BLaER1 (cell line): ENCODE data around the gene SLU7.

ENCODE experiments used
- H3K27ac ChIP-seq: shearing (Covaris generic); formaldehyde crosslinking; 2 replicates; pipeline ENCODE4 v1.8.1; 2022
- H3K27me3 ChIP-seq: shearing (Covaris generic); formaldehyde crosslinking; 2 replicates; pipeline ENCODE4 v1.8.1; 2022
- H3K36me3 ChIP-seq: shearing (Covaris generic); formaldehyde crosslinking; 2 replicates; pipeline ENCODE4 v1.8.1; 2022
- H3K4me1 ChIP-seq: shearing (Covaris generic); formaldehyde crosslinking; 2 replicates; pipeline ENCODE4 v1.8.1; 2022
- H3K4me2 ChIP-seq: shearing (Covaris generic); formaldehyde crosslinking; 2 replicates; pipeline ENCODE4 v1.8.1; 2022
- H3K4me3 ChIP-seq: shearing (Covaris generic); formaldehyde crosslinking; 2 replicates; pipeline ENCODE4 v1.8.1; 2022
- H3K9ac ChIP-seq: shearing (Covaris generic); formaldehyde crosslinking; 2 replicates; pipeline ENCODE4 v1.8.1; 2022
- H3K9me3 ChIP-seq: shearing (Covaris generic); formaldehyde crosslinking; 2 replicates; pipeline ENCODE4 v1.8.1; 2022
- H4K20me1 ChIP-seq: shearing (Covaris generic); formaldehyde crosslinking; 2 replicates; pipeline ENCODE4 v1.8.1; 2022
- Cebpa-rat ChIP-seq: shearing (Covaris generic); IDR thresholded peaks from 2 replicates; pipeline ENCODE4 v1.8.1; 2022

Gene SLU7

DNA sequence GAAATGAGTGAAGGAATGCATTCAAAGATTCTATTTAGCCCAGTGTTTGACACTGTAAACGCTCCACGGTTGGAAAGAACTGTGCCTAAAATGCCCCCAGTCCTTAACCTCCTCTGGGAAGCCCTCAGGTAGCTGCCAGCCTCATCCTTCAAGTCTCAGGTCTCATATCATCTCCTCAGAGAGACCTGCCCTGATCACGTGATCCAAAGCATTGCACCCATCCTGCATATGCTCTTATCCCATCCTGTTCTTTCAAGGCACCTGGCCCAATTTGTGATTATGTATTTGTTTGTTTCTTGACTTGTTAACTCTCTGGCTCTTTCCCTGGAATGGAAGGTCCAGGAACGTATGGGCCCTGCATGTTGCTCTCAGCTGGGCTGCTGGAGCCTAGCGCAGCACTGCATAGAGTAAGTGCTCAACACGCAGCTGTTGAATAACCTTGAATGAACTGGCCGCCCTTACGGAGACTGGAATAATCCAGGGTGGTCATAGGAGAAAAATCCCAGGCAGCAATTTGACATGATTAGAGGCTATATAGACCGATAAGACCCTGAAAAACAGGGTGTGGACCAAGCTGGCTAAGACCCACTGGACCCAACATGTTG, 57.2 kb downstream of the SLU7 start:
- Histone ChIP-seq H3K4me3 (no peak overlapping the region), H3K27ac (no peak overlapping the region), H4K20me1 (no peaks in the 10 kb centered on the region), H3K9me3 (no peaks in the 10 kb centered on the region), H3K4me2 (no peak overlapping the region), H3K27me3 (no peaks in the 10 kb centered on the region), H3K36me3 (no peaks in the 10 kb centered on the region), H3K9ac (no peak overlapping the region), H3K4me1 (no peaks in the 10 kb centered on the region)
- no peak for TF ChIP-seq Cebpa-rat

DNA sequence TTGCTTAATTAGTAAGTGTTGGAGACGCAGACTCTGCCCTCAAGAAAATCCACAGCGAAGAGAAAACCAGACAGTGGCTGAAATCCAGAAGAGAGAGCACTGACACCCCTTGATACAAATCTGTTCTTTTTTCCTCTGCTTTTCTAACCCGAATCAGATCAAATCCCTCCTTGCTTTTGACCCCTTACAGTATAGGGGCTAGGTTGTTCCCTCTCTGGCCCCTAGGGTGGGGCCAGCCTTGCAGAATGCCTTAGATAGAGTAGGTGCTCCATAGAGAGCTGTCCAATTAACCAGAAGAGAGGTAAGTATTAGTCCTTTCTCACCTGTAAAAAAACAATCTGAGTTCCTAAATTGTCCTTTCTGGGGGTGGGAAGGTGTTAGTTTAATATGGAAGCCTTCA, 58.6 kb downstream of the SLU7 start:
- Histone ChIP-seq H3K9ac (no peak overlapping the region), H3K4me2 (no peak overlapping the region), H3K27ac (no peak overlapping the region), H3K9me3 (no peaks in the 10 kb centered on the region), H4K20me1 (no peaks in the 10 kb centered on the region), H3K36me3 (no peaks in the 10 kb centered on the region), H3K4me3 (no peak overlapping the region), H3K4me1 (no peaks in the 10 kb centered on the region), H3K27me3 (no peaks in the 10 kb centered on the region)
- TF ChIP-seq Cebpa-rat, result no peak

DNA sequence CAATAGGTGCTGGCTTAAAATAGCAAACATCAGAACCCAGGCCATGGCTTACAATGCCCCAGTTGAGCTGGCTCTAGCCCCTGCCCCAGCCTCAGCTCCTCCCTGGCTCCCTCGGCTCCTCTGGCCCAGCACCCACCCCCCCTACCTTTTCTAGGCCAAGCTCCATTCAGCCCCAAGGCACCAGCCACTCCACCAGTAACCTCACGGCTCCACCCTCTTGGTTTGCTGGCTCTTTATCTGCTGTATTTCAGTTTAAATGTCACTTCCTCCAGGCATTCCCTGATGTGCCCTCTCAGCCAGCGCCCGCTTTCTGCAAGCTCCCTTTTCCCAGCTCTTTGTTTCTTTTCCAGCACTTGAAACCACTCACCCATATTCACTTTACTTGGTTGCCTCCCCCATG, 59.1 kb downstream of the SLU7 start:
- Histone ChIP-seq H3K27ac (no peak overlapping the region), H3K4me1 (no peaks in the 10 kb centered on the region), H3K4me3 (no peak overlapping the region), H4K20me1 (no peaks in the 10 kb centered on the region), H3K36me3 (no peaks in the 10 kb centered on the region), H3K27me3 (no peaks in the 10 kb centered on the region), H3K4me2 (no peak overlapping the region), H3K9ac (no peak overlapping the region), H3K9me3 (no peaks in the 10 kb centered on the region)
- no peak for TF ChIP-seq Cebpa-rat

DNA sequence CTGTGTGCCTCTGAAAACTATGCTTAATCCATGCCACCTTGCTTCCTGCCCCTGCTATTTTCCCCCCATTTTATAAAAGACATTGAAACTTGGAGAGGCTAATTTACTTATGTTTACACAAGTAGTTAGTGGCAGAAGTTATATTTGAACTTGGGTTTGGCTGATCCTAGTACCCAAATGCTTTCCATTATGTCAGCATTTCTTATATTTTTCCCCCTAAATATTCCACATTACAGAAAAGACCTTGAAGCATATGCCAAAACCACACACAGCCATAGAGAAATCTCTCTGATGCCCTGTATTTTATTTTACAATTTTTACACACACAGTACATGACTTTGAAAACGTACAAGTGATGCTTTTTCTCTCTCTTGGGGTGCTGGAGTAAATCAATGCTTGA, 59.6 kb downstream of the SLU7 start:
- no peak for TF ChIP-seq Cebpa-rat
- Histone ChIP-seq H4K20me1 (no peaks in the 10 kb centered on the region), H3K4me2 (no peak overlapping the region), H3K27ac (no peak overlapping the region), H3K9me3 (no peaks in the 10 kb centered on the region), H3K4me3 (no peak overlapping the region), H3K36me3 (no peaks in the 10 kb centered on the region), H3K9ac (no peak overlapping the region), H3K4me1 (no peaks in the 10 kb centered on the region), H3K27me3 (no peaks in the 10 kb centered on the region)

DNA sequence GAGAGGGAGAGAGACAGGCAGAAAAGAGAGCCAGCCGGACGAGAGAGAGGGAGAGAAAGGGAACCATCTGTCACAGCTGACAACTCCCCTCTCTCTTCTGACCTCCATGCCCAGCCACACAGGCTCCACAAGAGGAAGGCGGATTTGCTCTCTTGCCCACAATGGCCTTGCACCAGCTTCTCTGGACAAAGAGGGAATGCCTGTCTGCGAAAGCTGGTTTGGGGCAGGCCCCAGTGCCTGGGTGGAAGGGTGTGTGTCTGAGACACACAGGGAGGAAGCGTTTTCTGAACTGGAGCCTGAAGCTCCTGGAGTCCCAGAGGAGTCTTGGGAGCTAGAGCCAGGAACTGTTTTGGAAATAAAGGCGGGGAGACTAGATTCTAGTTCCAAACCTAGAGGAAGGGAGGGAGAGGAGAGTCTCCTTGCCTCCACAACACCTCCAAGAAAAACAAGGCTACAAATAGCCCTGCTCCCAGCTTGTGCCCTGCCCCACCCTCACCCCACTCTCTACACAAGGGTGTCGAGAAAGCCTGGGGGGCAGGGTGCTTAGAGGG, 60.9 kb downstream of the SLU7 start:
- H3K4me3 ChIP-seq, result no peak overlapping the region
- no peaks in the 10 kb centered on the region for H3K27me3 ChIP-seq
- H4K20me1 ChIP-seq, result no peaks in the 10 kb centered on the region
- TF ChIP-seq Cebpa-rat, result no peak
- H3K9me3 ChIP-seq, result no peaks in the 10 kb centered on the region
- no peaks in the 10 kb centered on the region for H3K4me1 ChIP-seq
- H3K9ac ChIP-seq, result no peak overlapping the region
- H3K36me3 ChIP-seq, result no peaks in the 10 kb centered on the region
- no peak overlapping the region for H3K27ac ChIP-seq
- H3K4me2 ChIP-seq, result no peak overlapping the region

DNA sequence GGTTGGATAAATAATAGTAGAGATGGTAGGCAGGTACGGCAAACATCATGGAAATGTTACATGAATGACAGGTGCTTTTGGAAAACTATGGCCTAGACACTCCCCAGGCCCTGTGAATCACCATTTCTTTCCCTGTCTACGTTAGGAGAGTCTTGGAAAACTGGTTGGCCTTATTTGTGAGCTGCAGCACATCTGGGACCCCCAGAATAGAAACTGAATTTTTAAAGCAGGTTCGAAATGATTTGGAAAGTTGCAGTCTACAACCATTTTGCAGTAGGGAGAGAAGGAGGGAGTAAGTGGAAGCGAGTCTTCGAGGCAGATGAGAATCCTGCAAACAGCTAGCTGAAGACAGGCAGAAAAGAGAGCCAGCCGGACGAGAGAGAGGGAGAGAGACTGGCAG, 61.5 kb downstream of the SLU7 start:
- H3K4me1 ChIP-seq, result no peaks in the 10 kb centered on the region
- H3K27ac ChIP-seq, result no peak overlapping the region
- no peaks in the 10 kb centered on the region for H3K27me3 ChIP-seq
- no peak overlapping the region for H3K4me3 ChIP-seq
- H3K4me2 ChIP-seq, result no peak overlapping the region
- H3K36me3 ChIP-seq, result no peaks in the 10 kb centered on the region
- H3K9me3 ChIP-seq, result no peaks in the 10 kb centered on the region
- H4K20me1 ChIP-seq, result no peaks in the 10 kb centered on the region
- no peak overlapping the region for H3K9ac ChIP-seq
- no peak for TF ChIP-seq Cebpa-rat

DNA sequence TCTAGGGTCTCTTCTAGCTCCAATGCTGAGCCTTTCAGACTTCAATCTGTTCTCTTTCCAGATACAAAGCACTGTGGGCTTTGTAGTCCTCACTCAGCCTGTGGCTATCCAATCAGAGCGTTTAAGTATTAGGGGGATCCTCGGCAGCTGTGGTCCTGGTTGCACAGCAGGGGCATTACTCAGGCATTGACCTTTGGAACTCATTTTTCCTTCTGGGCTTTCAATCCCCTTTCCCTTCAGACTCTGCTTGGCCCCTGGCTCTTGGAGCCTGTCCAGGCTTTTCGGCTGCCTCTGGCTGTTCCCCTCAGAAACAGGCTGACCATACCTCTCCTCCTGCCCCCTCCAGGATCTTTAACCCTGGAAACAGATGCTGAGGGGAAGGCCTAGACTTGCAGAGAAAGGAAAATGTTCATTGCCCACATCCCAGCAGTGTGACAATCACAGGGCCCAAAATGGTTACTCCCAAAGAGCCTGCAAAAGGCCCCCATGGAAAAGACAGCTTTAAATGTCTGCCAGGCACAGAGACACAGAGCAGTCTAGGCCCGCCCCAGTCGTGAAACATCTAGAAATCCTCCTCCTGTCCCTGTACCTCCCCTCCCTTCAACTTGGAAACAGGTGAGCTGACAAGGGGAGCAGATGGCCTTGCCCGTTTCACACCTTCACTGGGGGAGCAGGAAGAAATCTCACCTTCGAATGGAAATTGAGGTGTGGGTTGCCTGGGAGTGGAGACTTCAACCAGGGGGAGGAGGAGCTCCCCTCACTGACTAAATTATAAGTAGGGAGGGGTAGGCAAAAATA, 62.1 kb downstream of the SLU7 start:
- H3K4me1 ChIP-seq, result no peaks in the 10 kb centered on the region
- no peak for TF ChIP-seq Cebpa-rat
- H3K9ac ChIP-seq, result no peak overlapping the region
- no peaks in the 10 kb centered on the region for H3K9me3 ChIP-seq
- H3K4me3 ChIP-seq, result no peak overlapping the region
- no peaks in the 10 kb centered on the region for H4K20me1 ChIP-seq
- no peaks in the 10 kb centered on the region for H3K36me3 ChIP-seq
- no peak overlapping the region for H3K27ac ChIP-seq
- H3K27me3 ChIP-seq, result no peaks in the 10 kb centered on the region
- H3K4me2 ChIP-seq, result no peak overlapping the region

DNA sequence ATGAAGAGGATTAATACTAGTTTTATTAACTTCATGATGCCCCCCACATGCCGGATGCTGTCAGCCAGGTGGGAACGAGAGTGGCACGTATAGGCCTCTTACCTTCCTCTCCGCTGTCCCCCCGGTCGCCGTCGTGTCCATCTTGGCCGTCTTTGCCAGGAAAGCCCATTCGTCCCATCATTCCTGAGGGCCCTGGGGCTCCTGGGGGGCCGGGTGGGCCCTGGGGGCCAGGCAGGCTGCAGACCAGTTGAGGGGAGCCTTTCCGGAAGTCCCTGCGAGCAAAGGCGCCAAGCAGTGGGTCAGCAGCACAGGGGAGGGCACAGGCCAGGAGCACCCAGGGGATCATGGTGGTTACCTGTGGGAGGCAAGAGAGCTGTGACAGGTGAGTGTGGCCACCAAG, 64.2 kb downstream of the SLU7 start:
- no peak for TF ChIP-seq Cebpa-rat
- no peak overlapping the region for H3K4me3 ChIP-seq
- no peaks in the 10 kb centered on the region for H3K9me3 ChIP-seq
- H3K27me3 ChIP-seq, result no peaks in the 10 kb centered on the region
- H3K4me1 ChIP-seq, result no peaks in the 10 kb centered on the region
- no peak overlapping the region for H3K27ac ChIP-seq
- no peak overlapping the region for H3K9ac ChIP-seq
- no peaks in the 10 kb centered on the region for H4K20me1 ChIP-seq
- H3K36me3 ChIP-seq, result no peaks in the 10 kb centered on the region
- no peak overlapping the region for H3K4me2 ChIP-seq

DNA sequence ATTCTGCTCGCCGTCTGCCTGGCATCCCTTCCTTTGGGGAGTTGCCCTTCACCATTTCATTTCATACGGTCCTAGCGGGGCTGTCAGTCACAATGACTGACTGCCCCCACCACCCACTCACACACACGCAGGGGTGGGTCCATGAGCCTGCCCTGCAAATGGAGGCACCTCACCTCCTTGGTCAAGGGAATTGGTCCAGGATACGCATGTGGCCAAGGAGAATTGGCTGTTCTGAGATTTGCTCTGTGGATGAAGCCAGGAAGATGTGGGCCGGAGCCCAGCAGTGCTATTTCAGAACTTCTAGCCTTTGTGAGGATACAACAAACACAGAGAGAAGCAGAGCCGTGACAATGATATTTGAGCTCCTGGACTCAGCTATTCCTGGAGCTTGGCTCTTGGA, 65.5 kb downstream of the SLU7 start:
- no peak overlapping the region for H3K9ac ChIP-seq
- TF ChIP-seq Cebpa-rat, result no peak
- H3K4me2 ChIP-seq, result no peak overlapping the region
- no peak overlapping the region for H3K4me3 ChIP-seq
- H3K36me3 ChIP-seq, result no peaks in the 10 kb centered on the region
- no peaks in the 10 kb centered on the region for H3K9me3 ChIP-seq
- no peaks in the 10 kb centered on the region for H3K4me1 ChIP-seq
- no peaks in the 10 kb centered on the region for H4K20me1 ChIP-seq
- H3K27ac ChIP-seq, result no peak overlapping the region
- H3K27me3 ChIP-seq, result no peaks in the 10 kb centered on the region

DNA sequence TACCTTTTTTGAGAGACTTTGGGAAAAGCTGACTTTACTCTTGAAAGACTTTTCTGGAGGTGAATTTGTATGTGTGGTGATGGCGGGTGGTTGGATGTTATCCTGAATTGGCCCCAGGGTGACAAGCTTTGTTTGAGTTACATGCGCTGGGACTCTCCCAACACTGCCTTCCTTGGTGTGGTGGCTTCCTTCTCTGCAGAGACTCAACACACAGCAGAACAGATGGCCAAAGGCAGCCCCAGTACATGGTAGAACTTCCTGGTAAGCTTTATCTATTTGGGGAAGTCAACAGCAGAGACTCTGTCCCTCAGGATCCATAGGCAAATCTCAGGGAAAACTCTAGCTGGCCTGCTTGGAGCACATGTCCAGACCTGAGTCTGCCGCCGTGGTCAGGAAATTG, 66.6 kb downstream of the SLU7 start:
- no peaks in the 10 kb centered on the region for H4K20me1 ChIP-seq
- H3K4me1 ChIP-seq, result no peaks in the 10 kb centered on the region
- no peaks in the 10 kb centered on the region for H3K9me3 ChIP-seq
- no peaks in the 10 kb centered on the region for H3K36me3 ChIP-seq
- H3K9ac ChIP-seq, result no peak overlapping the region
- no peak for TF ChIP-seq Cebpa-rat
- H3K4me3 ChIP-seq, result no peak overlapping the region
- H3K27me3 ChIP-seq, result no peaks in the 10 kb centered on the region
- H3K4me2 ChIP-seq, result no peak overlapping the region
- H3K27ac ChIP-seq, result no peak overlapping the region
